Astrocyte (in vitro differentiated cells and primary cell): Measurements from ENCODE around the gene SGPL1.

ENCODE experiments used
- EZH2 ChIP-seq: IDR thresholded peaks from 2 replicates; pipeline ENCODE4 v1.6.1; 2012; ENCODE audit warnings: mild to moderate bottlenecking, low read length, inconsistent platforms; ENCODE audit not compliant: insufficient read depth
- TF ChIP-seq, protein P1 (sequence below): IDR thresholded peaks from 2 replicates; pipeline ENCODE4 v1.5.1; 2011; ENCODE audit warnings: low read depth, mild to moderate bottlenecking, inconsistent platforms, low read length, moderate library complexity; ENCODE audit not compliant: insufficient read depth

DNA sequence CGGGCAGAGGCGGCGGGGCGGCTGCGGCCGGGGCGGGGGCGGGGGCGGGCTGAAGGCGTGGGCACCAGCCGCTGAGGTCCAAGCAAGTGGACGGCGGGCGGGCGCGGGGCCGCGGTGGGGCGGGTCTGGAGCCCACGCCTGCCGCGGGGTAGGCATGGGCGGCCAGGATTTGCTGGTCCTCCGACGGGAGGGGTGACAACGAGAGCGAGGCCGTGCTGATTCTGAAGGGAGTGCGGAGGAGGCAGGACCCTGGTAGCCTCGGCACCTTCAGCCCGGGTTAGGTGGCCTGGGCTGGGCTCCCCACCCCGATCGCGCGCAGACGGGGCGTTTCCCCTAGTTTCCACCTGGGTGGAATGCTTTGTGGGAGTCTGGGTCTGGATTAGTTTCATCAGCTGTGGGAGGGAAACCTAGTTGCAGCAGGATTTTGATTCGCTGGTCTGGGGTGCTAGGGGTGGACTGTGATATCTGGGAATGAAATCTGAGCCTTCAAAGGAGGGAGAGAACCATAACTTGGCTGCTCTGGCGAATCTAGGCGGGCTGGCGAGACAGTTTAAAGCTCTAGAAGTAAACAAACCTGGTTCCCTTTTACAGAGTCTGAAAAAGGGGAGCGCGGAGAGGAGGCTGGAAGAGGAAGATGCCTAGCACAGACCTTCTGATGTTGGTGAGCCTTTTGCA is 609 bp downstream of the SGPL1 start:
- TF ChIP-seq, protein P1, sequence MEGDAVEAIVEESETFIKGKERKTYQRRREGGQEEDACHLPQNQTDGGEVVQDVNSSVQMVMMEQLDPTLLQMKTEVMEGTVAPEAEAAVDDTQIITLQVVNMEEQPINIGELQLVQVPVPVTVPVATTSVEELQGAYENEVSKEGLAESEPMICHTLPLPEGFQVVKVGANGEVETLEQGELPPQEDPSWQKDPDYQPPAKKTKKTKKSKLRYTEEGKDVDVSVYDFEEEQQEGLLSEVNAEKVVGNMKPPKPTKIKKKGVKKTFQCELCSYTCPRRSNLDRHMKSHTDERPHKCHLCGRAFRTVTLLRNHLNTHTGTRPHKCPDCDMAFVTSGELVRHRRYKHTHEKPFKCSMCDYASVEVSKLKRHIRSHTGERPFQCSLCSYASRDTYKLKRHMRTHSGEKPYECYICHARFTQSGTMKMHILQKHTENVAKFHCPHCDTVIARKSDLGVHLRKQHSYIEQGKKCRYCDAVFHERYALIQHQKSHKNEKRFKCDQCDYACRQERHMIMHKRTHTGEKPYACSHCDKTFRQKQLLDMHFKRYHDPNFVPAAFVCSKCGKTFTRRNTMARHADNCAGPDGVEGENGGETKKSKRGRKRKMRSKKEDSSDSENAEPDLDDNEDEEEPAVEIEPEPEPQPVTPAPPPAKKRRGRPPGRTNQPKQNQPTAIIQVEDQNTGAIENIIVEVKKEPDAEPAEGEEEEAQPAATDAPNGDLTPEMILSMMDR = no peak
- no peak for TF ChIP-seq EZH2
